GM18507 (cell line): ENCODE data around the gene HELT.
A peak's percentile ranks its signal among the peaks of the same experiment; 100 is the strongest.
"Not testable (repeated sequence)": the region's sequence is repeated elsewhere in the genome, so short reads cannot be mapped to it uniquely, and the experiment has no call there.

Experiments
- DNase-seq: peaks from one replicate; pipeline ENCODE4 v3.0.0; 2011; ENCODE audit warnings: low read depth; ENCODE audit not compliant: insufficient read length; ENCODE audit errors: extremely low spot score
- FAIRE-seq: peaks from 2 replicates; lab custom pipeline; 2011; peaks lifted over from hg19 to GRCh38; lab: Jason Lieb, UNC

Gene HELT

GRCh38 chr4:184997656-184998055 is 20.6 kb upstream of the HELT start:
- not testable (repeated sequence) for DNase-seq, FAIRE-seq

GRCh38 chr4:185002784-185003183 is 15.5 kb upstream of the HELT start:
- FAIRE-seq, result no peak
- DNase-seq, result no peak

DNA sequence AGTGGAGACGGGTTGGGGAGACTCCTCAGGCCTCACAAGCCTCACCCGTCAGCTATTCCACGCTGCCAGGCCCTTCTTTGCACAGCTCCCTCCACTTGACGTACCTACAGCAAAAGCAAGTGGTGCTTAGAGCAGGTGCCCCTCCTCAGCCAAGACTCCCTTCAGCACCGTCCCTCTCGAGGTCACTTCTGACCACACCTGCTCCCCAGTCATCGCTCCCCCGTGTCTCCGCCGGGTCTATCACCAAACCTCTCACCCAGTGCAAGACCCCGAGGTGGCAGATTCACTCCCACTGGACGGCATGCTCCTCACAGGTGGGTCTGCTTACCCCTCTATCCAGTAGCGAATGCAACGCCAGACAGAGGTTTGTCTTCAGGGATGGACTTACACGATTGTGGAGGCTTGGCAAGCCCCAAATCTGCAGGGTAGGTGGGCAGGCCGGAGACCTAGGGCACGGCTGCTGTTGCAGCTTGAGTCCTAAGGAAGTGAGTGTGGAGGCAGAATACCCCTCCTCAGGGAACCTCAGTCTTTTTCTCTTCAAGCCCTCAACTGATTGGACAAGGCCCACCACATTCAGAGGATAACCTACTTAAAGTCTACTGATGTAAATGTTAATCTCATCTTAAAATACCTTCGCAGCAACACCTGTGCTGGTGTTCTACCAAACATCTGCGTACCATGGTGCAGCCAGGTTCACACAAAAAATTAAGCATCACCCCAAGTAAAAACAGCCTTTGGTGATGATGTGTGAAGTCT is 14.5 kb upstream of the HELT start:
- DNase-seq (no peak), FAIRE-seq (no peak)

DNA sequence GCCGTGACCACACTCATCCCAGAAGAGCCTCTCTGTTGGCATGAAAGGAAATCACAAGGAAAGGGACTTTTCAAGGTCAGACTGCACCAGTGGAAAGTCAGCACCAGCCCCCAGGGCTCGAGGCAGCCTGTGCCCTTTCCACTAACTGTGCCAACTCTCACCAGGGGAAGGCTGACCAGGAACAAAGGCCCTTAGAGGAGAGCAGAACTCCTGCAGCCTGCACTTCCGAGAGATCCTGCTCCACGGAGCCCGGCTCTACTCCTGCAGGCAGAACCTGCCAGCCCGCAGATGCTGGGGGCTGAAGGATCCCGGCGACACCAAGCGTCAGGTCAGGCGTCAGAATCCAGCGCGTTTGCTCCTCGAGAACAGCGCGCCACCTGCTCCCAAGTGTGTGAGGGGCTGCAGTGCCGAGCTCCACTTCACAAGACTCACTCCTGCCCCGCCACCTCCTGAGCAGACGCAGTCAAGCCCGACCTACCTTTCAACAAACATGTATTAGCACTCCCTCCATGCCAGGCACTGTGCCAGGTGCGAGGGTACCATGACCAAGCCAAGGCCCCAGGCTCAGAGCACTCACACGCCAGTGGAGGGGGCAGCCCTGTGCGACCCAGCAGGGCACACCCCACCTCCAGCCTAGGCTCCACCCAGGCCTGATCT is 13.6 kb upstream of the HELT start:
- FAIRE-seq, result no peak
- DNase-seq, result no peak

DNA sequence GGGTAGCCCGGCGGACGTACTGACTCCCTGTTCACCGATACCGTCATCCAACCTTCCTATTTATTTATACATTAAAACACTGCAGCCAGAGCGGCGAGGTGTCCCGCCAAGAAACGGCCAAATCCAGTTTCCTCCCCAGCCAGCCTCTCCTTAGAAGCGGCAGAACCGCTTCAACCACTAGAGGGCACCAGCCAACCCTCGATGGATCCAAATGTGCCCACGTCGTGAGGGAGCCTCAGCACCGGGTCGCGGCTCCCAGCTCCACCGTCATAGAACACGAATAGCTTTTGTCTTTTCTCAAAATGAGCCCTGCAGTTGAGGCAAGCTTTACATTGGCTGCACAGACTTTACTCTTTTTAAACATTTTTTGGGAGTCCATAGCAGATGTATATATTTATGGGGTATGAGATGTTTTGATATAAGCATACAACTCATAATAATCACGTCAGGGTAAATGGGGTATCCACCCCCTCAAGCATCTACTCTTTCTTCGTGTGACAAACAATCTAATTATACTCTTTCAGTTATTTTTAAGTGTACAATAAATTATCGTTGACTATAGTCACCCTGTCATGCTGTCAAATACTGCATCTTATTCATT is 13.0 kb upstream of the HELT start:
- FAIRE-seq (peak; percentile 77), DNase-seq (peak; percentile 65)

- DNase-seq, result no peak
- no peak for FAIRE-seq
Measured at GRCh38 chr4:185011408-185011807, 6.9 kb upstream of the HELT start.

DNA sequence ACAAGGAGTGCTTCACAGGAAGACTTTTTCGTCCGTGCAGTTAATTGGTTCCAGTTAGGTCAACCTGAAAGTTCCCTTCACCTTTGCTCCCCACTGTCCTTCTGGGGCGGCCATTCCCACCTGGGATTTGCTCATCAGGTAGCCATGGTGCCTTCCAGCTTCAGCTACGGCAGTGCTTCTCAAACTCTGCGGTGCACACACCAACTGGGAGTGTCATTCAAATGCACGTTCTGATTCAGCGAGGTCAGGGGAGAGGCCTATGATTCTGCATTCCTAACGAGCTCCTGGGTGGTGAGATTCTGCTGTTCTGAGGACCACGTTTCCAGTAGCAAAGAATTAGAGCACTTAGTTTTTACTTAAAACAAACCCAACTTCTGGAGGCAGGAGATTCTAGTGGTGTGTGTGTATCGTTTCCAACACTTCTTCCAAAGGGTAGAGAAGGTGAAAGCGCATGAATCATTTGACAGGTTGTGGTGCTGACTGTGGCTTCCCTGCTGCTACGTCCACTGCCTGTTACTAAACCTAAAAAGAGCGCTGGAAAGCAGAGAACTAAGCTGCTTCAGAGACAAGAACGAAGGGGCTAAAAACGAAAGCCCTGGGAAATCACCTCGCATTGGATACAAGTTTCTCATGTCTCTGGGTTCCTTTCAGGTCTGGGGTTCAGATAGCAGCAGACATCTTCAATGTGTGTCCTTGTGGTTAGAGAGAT is 4.7 kb upstream of the HELT start:
- FAIRE-seq (no peak), DNase-seq (no peak)

DNA sequence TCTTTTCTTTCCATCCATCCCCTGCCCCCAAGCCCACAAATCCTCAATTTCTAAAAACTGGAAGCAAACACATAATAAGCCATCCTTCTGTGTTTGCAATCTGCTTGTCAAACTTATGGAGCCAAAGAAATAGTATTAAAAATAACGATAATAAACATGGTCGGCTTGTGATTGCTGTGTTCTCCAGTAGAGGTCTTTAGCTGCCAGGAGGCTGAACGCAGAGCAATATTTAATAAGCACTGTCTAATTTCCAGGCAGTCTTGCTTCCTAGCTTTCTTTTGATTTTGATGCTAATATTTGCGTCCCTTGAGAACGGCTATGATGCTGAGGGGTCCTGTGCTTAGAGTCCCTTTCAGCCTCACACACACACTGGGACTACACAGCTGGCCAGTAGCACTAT is 3.2 kb upstream of the HELT start:
- FAIRE-seq (no peak), DNase-seq (no peak)

DNA sequence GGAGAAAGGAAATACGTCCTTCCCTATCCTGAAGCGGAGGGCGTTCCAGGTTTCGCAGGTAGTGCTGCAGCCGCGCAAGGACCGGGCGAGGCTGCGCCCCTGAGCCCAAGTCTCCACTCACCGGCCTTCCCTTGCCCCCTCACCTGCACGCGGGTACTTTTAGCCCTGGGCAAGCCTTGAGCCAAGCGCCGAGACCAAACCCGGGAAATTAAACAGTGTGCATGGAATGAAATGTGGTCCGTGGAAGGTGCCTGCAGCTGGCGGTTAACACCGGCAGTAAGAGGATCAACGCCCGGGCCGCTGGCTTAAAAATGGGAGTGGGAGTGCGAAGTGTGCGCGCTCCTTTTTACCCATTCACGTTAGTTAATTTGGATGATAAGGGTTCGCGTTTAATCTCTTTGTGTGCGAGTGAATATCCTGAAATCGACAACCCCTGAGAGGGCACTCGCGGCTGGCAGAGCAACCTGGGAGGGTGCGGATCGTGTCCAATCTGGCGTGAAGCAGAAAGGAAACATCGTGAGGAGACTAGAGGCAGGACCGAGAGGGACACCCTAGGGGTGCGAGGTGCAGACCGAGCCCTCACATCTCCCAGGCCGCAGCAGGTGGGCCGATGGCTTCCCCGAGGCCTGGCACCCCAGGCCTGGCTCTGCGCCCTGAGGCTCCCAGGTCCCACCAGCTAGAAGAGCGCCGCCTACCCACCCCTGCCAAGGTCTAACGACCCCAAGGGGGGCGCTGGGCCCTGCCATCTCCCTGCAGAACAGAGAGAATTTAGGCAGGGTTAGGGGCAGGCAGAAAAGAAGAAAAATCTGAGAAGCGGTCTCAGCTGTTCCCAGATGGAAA is 2.0 kb upstream of the HELT start:
- no peak for FAIRE-seq
- no peak for DNase-seq

- no peak for DNase-seq
- FAIRE-seq, result no peak
Measured at GRCh38 chr4:185016946-185017758, 1.1 kb upstream of the HELT start.

DNA sequence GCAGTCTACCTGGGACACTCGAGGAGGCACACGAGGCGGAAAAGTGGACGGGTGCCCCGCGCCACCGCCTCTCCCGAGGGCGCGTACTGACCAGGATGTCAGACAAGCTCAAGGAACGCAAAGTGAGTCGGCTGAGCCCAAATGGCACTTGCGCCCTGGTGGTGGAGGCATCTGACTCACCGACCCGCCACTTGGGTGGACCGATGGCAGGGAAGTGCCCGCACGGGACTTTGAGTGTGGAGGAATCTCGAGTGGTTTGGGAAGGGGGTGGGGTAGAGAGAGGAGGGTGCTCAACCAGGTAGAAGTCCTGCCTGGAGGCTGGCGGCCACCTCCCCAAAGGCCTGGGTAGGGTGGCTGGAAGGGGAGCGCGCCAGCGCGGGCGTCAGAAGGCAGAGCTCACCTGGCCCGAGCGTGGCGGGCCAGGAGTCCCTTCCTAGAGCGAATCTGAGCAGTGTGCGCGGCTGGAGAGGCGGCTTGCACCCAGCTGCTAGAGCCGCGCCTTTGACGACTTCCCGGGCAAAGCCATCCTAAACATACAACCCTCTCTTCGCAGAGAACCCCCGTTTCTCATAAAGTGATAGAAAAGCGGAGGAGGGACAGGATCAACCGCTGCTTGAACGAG is 655 bp downstream of the HELT start:
- DNase-seq (no peak), FAIRE-seq (no peak)

DNA sequence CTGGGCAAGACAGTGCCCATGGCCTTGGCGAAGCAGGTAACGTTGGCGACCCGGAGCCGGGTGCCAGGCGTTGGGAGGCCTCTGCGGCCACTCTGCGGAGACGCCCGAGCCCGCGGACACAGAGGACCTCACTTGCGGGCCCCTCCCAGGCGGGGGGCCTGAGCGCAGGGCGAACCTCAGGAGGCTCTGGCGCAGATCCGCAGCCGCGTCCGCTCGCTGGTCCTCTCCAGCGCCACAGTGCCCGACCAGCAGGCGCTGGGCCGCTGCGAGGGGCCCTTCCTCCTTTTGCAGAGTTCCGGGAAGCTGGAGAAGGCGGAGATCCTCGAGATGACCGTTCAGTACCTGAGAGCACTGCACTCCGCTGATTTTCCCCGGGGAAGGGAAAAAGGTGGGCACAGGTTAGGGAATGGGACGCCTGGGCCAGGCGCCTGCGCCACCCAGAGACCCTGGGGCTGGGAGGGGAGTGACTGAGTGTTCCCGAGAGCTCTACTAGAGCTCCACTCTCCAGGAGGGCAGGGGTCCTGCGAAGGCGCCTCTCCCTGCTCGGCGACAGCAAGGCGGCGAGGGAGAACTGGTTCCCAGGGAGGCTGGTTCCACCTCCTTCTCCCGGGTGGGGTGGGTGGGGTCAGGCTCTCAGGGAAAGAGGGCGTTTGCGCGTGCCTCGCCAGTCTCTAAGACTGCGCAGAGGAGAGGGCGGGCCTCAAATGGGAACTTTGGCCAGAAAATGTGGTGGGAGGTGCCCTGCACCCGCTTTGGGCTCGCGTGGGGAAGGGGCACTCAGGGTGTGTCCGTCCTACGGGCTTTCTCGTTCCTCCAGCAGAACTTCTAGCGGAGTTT is 1.4 kb downstream of the HELT start:
- FAIRE-seq, result no peak
- no peak for DNase-seq

DNA sequence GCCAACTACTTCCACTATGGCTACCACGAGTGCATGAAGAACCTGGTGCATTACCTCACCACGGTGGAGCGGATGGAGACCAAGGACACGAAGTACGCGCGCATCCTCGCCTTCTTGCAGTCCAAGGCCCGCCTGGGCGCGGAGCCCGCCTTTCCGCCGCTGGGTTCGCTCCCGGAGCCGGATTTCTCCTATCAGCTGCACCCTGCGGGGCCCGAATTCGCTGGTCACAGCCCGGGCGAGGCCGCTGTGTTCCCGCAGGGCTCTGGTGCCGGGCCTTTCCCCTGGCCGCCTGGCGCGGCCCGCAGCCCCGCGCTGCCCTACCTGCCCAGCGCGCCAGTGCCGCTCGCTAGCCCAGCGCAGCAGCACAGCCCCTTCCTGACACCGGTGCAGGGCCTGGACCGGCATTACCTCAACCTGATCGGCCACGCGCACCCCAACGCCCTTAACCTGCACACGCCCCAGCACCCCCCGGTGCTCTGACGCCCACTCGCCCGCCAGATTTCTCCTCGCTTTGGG is 2.1 kb downstream of the HELT start:
- no peak for FAIRE-seq
- no peak for DNase-seq

DNA sequence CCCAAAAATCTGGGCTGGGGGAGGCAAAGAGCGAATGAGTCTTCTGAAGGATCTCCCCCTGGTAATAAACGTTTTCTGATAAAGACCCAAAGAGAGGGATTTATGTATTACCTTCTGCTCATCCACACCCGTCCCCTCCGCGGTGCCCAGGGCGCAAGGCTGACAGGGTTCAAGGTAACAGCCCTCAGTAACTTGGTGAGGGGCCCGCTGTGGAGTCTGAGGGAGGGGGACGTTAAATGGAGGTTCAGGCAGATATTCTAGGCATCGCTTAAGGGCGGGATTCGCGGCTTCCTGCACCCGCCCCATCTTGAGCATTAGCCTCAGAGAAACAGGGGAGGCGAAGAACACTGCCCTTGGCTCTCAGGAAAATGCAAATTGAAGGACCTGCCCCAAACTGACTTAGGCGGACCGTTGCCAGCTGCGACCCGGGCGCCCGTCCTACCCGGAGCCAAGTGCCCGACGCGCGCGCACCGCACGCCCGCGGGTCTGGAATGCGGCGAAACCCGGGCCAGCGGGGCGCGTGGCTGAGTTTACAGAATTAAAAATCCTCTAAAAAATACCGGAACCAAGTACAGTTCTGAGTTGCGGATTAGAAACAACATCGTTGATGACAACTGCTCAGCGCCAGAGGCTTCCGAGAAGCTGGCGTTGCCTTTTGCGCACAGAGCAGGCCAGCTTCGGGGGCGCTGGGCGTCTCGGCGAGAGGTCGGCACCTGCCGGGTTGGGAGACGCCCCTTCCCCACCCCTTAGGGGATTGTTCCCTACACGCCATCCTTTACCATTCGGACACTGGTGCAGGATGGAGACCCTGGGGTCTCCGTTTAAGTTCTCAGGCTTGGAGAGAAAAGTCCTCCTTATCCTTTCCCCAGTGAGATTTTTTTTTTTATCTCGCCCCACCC is 2.8 kb downstream of the HELT start:
- FAIRE-seq, result no peak
- no peak for DNase-seq

DNA sequence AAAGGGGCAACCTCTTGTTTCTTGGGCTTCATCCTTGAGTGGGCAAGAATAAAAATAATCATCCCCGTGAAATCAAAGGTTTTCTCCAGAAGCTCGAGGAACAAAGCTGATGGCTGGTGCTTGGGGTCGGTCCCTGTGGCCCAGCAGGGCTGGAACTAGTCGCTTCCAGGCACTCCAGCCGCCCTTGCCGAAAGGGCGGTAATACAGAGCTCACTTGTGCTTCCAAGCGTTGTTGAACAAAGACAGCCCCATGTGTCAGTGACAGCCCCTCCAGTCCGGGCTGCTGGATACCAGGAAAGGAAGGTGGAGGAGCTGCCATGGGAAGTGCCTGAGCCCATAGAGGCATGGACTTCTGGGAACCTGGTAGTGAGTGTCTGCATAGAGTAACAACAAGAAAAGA is 5.2 kb downstream of the HELT start:
- no peak for DNase-seq
- FAIRE-seq, result no peak

DNA sequence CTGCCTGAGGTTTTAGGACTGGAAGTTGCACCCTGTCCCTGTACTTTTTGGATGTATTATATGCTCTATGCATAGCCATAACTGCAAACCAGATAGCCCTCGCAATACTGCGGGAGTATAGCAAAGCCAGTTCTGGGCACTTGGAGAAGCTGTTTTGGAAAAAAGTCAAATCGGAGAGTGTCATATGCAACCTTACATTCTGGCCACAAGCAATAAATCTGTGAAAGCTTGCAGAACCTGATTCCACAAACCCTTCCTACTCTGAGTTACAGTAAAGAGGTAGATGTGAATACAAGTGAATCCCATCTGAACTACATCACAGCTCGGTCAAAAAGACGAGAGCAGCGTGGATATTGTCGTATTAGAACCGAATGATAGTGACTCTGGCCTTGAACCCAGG is 10.3 kb downstream of the HELT start:
- no peak for FAIRE-seq
- DNase-seq, result no peak
